Caki2 (cell line): ENCODE measurements around the gene SLC6A8. TPM values are rescaled to one million over a fixed set of nuclear protein-coding genes. Genes with fewer than 3 reads are reported as not detected.
"Not testable (repeated sequence)": the region's sequence is repeated elsewhere in the genome, so short reads cannot be mapped to it uniquely, and the experiment has no call there.

Experiments
- DNase-seq: peaks from one replicate; pipeline ENCODE4 v3.0.0-alpha.2; 2015; ENCODE audit warnings: low read depth
- in situ Hi-C: cut with HindIII; loops from 2 replicates; pipeline ENCODE4 v1.10.0; 2016; ENCODE audit warnings: low sequenced_read_pairs, low pct_unique_long_range_greater_than_20kb, mixed read lengths
- total RNA-seq: library from RNA; depleted of rRNA; stranded (reverse); fragments of >200 nt; shearing (Covaris generic); gene quantifications from 2 replicates; pipeline ENCODE4 v1.2.3, GENCODE V29; 2014; ENCODE audit warnings: low replicate concordance

Gene SLC6A8
- total RNA-seq, 1 experiment from 2014 or later = 2.1 TPM

DNA sequence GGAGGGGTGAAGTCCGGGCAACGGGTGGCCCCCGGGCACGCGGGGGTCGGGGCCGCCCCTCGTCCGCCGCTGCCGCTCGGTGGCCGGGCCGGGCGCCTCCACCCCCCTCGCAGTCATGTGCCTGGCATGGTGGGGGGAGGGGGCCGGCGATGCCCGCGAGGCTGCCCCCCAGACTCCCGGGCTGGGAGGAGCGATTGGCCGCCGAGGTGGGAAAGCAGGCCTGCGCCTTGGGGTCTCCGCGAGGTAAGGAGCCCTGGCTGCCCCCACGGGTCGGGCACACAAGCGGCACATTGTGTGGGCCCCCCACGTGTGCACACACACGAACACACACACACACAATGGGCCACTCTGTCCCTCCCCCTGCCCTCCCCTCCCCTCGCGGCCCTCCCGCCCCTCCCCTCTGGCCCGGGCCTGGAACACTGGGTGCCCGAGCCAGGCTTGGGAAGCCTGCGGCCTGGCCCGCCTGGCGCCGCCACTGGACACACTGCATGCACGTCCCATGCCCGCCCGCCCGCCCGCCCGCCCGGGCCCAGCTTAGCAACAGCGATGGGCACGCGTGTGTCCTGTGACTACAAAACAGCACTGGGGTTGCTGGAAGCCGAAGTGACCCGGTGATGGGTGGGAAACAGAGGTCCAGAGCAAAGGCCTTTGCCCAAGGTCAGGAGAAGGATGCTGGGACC, 1.3 kb downstream of the SLC6A8 start:
- in situ Hi-C loops = no loop called here

DNA sequence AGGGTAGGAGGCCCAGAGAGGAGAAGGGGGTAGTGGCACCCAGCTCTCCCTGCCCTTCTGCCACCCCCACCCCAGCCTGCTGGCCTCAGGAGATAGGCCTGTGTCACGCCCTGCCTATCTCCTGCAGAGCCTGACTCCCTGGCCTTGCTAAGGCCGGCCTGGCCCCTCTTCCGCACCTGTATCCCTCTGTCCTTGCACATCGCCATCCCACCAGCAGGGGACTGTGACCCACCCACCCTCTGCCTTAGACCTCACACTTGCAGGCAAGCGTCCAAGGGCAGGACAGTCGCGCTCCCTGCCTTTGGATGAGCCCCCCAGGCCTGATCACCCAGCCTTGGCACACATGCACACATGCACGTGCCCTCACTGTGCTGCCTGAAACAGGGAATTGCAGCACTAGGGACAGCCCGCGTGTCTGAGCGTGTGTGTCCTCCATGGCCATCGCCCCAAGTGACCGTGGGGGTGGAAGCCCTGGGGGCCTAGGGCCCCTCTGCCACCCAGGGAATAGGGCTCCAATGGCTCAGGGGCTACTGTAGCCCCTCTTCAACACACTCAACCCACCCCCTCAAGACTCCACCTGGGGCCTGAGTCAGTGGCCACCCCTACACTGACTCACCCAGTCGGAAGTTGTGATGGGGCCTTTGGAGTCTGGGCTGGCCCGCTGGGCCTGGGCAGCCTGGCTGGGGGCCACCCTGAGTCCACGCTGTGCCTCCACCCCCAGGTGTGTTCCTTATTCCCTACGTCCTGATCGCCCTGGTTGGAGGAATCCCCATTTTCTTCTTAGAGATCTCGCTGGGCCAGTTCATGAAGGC, 2.1 kb downstream of the SLC6A8 start:
- in situ Hi-C loops = no loop called here
- DNase-seq = no peak

More for the DNA sequence above, 1.3 kb downstream of the SLC6A8 start:
- no peak for DNase-seq

DNA sequence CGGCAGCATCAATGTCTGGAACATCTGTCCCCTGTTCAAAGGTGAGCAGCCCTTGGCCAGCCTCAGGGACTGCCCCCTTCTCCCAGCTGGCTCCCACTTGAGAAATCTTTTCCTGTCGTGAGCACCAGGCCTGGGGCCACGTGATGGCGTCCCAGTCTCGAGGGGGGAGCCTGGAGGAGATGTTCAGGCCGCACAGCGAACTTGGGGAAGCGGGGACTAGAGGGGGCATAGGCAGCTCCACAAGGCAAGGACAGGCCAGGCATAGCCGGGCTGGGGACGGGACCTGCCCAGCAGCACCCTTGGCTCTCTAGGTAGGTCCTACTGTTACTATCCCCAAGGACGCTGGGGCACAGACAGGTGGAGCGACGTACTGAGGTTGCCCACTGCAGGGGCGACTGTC, 2.7 kb downstream of the SLC6A8 start:
- DNase-seq = no peak
- in situ Hi-C loops = no loop called here

DNA sequence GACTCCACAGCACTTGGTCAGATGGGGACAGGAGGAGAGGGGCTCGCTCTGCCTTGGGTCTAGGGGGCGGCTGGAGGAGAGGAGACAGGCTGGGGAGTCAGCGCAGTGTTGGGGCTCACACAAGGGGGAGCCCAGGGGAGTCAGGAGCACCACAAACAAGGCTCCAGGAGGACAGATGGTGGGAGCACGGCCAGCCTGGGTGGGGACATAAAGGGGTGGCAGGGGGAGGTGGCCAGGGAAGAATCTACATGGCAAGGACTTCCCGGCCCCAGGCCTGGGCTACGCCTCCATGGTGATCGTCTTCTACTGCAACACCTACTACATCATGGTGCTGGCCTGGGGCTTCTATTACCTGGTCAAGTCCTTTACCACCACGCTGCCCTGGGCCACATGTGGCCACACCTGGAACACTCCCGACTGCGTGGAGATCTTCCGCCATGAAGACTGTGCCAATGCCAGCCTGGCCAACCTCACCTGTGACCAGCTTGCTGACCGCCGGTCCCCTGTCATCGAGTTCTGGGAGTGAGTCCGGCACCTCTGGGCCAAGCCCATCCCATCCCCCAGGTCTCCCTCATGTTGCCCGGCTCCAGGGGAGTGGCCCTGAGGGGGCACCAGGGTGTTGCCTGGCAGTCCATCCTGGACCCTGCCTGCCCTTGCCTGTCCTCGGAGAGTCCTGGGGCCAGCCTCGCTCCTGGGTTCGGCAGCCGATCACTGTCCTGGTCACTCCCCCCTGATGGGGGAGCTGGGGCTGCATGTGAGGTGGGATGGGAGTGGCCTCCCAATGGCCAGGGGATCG, 3.5 kb downstream of the SLC6A8 start:
- DNase-seq, in situ Hi-C loops: not testable (repeated sequence)

DNA sequence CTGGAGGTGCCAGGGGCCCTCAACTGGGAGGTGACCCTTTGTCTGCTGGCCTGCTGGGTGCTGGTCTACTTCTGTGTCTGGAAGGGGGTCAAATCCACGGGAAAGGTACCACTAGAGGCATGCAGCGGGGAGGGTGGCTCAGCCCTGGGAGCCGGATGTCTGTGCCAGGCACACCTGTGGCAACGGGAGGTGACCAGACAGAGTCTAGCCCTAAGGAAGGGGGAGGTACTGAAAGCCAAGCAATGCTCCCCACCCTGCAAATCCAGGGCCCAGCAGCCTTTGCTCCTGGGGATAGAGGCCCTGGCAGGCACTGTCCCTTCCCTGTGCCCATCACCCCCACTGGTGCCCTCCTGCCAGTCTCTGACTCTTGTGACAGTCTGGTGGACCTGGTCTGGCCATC, 4.3 kb downstream of the SLC6A8 start:
- no peak for DNase-seq
- in situ Hi-C loops = no loop called here

DNA sequence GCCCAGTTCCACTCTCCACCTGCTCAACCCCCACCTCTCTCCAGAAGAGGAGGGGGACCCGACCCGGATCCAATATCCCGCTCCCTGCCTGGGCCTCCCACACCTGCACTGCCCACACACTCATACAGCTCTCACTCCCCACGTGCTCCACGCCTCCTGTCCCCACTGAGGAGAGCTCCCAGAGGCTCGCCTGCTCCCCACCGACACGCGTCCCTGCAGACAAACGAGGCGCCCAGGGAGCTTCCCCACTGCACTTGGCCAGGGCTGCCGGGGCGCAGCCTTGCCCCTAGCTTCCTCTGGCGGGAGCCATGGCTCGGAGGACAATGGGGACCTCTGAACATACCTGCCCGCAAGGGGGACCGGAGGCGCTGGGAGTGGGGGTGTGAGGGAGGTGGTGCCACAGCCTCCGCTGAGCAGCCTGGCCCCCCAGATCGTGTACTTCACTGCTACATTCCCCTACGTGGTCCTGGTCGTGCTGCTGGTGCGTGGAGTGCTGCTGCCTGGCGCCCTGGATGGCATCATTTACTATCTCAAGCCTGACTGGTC, 5.0 kb downstream of the SLC6A8 start:
- DNase-seq = no peak
- in situ Hi-C loops = no loop called here

DNA sequence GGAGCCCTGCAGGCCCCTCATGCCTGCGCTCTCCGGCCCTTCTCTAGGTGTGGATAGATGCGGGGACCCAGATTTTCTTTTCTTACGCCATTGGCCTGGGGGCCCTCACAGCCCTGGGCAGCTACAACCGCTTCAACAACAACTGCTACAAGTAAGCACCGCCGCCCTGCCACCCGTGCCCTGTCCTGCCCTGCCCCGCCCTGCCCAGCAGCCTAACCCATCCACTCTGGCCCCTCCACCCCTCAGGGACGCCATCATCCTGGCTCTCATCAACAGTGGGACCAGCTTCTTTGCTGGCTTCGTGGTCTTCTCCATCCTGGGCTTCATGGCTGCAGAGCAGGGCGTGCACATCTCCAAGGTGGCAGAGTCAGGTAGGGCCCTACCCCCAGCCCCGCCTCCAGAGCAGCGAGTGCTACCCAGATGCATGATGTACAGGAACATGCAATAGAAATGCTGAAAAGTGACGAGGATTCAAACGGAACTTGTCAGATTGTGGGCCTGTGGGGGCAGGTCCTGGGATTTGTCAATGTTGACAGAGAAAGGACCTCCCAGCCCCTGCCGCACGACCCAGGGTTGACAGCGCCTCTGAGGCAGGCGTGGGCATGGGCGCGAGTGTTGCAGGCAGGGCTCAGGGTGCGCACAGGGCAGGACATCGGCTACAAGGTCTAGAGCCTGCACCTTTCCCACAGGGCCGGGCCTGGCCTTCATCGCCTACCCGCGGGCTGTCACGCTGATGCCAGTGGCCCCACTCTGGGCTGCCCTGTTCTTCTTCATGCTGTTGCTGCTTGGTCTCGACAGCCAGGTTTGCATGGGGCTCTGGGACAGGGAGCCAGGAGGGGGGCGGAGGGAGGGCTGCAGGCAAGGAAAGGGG, 5.7 kb downstream of the SLC6A8 start:
- in situ Hi-C loops = no loop called here
- DNase-seq = no peak

DNA sequence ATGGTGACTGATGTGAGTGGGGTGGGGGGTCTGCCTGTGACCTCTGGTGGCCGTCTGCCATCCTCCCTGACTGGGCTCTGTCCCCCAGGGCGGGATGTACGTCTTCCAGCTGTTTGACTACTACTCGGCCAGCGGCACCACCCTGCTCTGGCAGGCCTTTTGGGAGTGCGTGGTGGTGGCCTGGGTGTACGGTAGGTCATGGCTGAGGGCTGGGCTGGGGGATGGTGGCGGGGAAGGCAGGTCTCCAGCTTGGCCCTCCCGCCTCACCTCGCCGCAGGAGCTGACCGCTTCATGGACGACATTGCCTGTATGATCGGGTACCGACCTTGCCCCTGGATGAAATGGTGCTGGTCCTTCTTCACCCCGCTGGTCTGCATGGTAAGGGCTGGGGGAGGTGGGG, 6.5 kb downstream of the SLC6A8 start:
- DNase-seq, in situ Hi-C loops: not testable (repeated sequence)

DNA sequence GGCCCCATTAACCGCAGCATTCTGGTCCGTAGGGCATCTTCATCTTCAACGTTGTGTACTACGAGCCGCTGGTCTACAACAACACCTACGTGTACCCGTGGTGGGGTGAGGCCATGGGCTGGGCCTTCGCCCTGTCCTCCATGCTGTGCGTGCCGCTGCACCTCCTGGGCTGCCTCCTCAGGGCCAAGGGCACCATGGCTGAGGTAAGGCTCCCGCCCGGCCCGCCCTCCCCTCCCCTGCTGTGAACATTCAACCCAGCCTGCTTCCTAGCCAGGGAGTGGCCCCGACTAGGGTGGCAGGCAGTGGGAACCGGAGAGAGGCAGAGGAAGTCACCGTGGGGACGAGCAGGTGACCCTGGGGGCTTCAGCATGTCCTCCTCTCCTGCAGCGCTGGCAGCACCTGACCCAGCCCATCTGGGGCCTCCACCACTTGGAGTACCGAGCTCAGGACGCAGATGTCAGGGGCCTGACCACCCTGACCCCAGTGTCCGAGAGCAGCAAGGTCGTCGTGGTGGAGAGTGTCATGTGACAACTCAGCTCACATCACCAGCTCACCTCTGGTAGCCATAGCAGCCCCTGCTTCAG, 7.1 kb downstream of the SLC6A8 start:
- no peak for DNase-seq
- in situ Hi-C loops = no loop called here

DNA sequence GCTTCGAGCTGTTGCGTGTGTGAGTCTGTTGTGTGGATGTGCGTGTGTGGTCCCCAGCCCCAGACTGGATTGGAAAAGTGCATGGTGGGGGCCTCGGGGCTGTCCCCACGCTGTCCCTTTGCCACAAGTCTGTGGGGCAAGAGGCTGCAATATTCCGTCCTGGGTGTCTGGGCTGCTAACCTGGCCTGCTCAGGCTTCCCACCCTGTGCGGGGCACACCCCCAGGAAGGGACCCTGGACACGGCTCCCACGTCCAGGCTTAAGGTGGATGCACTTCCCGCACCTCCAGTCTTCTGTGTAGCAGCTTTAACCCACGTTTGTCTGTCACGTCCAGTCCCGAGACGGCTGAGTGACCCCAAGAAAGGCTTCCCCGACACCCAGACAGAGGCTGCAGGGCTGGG, 8.4 kb downstream of the SLC6A8 start:
- in situ Hi-C loops = no loop called here
- DNase-seq = no peak

DNA sequence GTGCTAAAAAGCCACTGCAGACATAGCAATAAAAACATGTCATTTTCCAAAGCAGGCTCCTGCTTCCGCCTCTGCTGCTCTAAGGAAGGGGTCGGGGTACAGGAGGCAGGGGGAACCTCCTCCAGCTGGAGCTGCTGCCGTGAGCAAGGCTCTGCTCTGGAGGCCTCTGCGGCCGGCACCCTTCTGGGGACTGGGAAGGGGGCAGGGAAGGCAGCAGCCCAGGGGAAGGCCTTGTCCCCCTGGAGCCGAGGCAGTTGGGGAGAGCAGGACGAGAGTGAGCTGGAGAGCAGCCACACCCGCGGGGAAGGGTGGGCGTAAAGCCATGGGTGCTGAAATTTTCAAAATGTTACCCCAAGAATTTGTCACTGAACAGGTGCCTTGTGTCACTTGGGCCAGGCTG, 8.8 kb downstream of the SLC6A8 start:
- DNase-seq, in situ Hi-C loops: not testable (repeated sequence)

DNA sequence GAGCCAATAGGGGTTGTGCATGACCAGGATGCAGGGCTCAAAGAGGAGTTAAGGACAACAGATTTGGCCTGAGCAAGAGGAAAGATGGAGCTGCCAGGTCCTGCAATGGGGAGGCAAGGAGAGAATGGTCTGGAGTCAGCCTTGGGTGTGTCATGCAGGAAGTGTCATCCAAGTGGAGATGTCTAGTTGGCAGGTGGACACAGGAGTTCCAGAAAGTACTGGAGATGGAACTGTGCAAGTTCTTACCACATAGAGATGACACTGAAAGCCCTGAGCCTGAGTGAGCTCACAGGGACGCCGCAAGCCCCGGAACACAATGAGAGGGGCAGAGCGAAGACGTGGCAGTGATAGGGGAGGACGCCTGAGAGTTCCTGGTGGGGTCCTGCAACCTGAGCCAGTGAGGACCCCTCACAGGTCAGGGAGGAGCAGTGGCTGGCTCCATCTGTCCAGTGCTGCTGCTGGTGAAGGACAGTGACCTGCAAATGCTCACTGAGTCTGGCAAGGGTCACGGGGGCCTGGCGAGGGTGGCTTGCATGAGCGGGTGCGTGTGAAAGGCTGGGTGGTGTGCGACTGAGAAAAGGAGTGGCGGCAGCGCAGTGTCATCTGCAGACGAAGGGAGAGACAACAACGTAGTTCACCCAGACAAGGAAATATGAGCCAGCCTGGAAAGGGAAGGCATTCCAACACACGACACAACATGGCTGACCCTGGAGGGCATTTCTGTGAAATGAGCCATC, 9.4 kb downstream of the SLC6A8 start:
- DNase-seq, in situ Hi-C loops: not testable (repeated sequence)

DNA sequence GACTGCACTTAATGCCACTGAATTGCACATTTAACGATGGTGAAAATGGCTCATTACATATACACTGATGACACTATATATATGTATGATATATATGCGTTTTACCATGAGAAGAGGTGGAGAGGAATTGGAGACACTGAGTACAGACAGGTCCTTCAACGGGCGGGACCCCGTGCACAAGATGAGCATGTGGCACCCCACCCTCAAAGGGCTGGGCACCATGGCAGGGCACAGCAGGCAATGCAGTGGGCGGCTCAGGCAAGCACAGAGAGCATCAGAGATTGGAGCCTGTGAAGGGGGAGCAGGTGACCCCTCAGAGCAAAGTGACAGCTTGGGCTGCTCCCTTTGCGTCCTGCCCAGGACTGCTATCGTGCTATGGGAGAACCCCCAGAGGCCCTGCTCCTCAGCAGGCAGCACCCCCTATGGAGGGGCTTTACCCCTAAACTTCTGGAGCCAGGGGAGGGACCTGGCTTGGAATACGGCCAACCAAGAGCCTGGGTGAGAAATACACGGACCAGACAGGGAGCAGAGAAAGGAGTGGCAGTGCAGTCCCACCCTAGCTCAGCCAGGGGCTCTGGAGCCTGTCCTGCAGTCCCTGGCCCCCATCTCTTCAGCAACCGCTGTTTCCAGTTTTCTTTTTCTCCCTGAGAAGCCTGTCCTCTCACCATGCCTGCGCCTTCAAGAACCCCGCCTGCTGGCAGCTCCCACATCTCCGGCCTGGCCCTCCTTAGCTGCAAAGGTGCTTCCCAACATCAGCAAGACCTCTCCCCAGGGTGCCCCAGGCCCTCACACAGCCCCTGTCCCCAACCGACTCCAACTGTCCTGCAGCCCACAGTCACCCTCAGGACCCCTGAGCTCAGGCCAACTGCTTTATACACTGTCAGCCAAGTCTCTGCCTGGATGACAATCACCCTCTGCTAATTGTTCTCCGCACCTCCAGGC, 10.5 kb downstream of the SLC6A8 start:
- in situ Hi-C loops = no loop called here
- no peak for DNase-seq

DNA sequence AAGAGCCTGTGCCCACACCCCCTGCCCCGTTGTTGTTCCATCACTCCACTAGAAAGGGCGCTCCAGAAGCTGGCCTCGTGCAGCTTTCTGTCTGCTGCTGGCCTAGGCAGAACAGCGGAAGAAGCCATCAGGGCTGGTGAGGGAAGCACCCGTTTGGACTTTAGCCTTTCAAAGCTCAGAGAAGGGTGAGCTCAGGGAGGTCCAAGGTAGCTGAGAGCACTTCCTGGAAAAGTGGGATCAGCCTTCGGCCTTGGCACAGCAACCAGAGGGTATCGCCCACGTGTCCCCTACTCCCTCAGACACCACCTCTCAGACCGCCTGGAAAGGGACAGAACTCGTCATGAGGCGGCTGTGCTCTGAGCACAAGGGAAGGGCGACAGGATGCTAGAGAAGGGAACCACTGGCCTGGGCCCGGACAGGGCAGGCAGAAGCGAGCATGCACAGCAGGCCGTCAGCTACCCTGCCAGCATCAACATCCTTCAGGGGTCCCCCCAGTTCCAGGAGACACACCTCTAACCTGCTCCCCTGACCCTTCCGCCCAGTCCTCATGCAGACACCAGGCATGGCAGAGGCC, 11.6 kb downstream of the SLC6A8 start:
- in situ Hi-C loops = not testable (repeated sequence)

DNA sequence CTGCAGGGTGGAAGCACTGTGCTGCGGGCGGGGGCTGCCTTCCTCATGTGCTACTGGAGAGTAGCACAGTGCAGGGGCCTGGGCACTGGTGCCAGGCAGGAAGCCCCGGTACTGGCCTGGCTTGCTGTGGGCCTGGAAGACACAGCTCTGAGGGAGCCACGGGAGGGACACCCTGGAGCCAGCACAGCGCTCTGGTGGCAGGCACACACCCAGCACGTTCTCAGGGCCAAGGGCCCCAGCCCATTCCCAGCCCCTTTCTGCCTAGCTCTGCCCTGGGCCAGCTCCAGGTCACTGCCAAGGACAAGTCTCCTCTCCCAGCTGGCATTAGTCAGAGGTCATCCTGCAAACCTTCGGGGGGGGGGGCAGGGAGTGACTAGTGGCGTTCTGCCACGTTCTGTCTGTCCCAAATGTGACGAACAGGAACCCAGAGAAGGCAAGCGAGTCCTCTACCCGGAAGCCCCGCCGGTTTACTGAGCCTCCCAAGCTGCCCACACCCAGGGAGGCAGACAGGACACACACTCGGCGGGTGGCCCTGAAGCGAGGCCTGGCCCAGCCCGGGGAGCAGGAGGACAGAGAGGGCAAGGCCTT, 12.2 kb downstream of the SLC6A8 start:
- in situ Hi-C loops, DNase-seq: not testable (repeated sequence)

More for the DNA sequence above, 11.6 kb downstream of the SLC6A8 start:
- not testable (repeated sequence) for DNase-seq
